ENCODE results near the gene MAGI1. TPM values are rescaled to one million over a fixed set of nuclear protein-coding genes. Genes with fewer than 3 reads are reported as not detected.
"Not testable (repeated sequence)": the region's sequence is repeated elsewhere in the genome, so short reads cannot be mapped to it uniquely, and the experiment has no call there.

Gene MAGI1
- total RNA-seq, 1 donor from 2014 or later = 0.48 TPM

- intact Hi-C loops (cut with micrococcal nuclease) = no loop called here
Observed at GRCh38 chr3:65723011-65723410, 315.7 kb downstream of the MAGI1 start.

GRCh38 chr3:65720989-65721737 lies 317.6 kb downstream of the MAGI1 start:
- intact Hi-C loops (cut with micrococcal nuclease) = no loop called here

GRCh38 chr3:65719639-65720038 lies 319.1 kb downstream of the MAGI1 start:
- intact Hi-C loops (cut with micrococcal nuclease) = not testable (repeated sequence)

GRCh38 chr3:65717676-65718346 lies 320.9 kb downstream of the MAGI1 start:
- intact Hi-C loops (cut with micrococcal nuclease) = no loop called here

- intact Hi-C loops (cut with micrococcal nuclease) = no loop called here
Observed at GRCh38 chr3:65716071-65716751, 322.5 kb downstream of the MAGI1 start.

- intact Hi-C loops (cut with micrococcal nuclease) = no loop called here
Observed at GRCh38 chr3:65714134-65714533, 324.6 kb downstream of the MAGI1 start.

GRCh38 chr3:65713016-65713415 lies 325.7 kb downstream of the MAGI1 start:
- intact Hi-C loops (cut with micrococcal nuclease) = no loop called here

GRCh38 chr3:65712140-65712539 lies 326.6 kb downstream of the MAGI1 start:
- intact Hi-C loops (cut with micrococcal nuclease) = no loop called here

- intact Hi-C loops (cut with micrococcal nuclease) = no loop called here
Observed at GRCh38 chr3:65706776-65707568, 331.7 kb downstream of the MAGI1 start.

GRCh38 chr3:65706301-65706700 lies 332.4 kb downstream of the MAGI1 start:
- intact Hi-C loops (cut with micrococcal nuclease) = no loop called here

GRCh38 chr3:65703820-65704219 lies 334.9 kb downstream of the MAGI1 start:
- intact Hi-C loops (cut with micrococcal nuclease) = no loop called here

GRCh38 chr3:65703026-65703425 lies 335.7 kb downstream of the MAGI1 start:
- intact Hi-C loops (cut with micrococcal nuclease) = no loop called here

- intact Hi-C loops (cut with micrococcal nuclease) = no loop called here
Observed at GRCh38 chr3:65702202-65702601, 336.5 kb downstream of the MAGI1 start.

- intact Hi-C loops (cut with micrococcal nuclease) = no loop called here
Observed at GRCh38 chr3:65701516-65701915, 337.2 kb downstream of the MAGI1 start.

- intact Hi-C loops (cut with micrococcal nuclease) = no loop called here
Observed at GRCh38 chr3:65689436-65689835, 349.3 kb downstream of the MAGI1 start.

GRCh38 chr3:65687741-65688140 lies 351.0 kb downstream of the MAGI1 start:
- intact Hi-C loops (cut with micrococcal nuclease) = no loop called here

GRCh38 chr3:65685621-65686235 lies 353.0 kb downstream of the MAGI1 start:
- intact Hi-C loops (cut with micrococcal nuclease) = no loop called here

GRCh38 chr3:65678516-65678915 lies 360.2 kb downstream of the MAGI1 start:
- intact Hi-C loops (cut with micrococcal nuclease) = no loop called here

- intact Hi-C loops (cut with micrococcal nuclease) = no loop called here
Observed at GRCh38 chr3:65677486-65678010, 361.2 kb downstream of the MAGI1 start.

- intact Hi-C loops (cut with micrococcal nuclease) = no loop called here
Observed at GRCh38 chr3:65676580-65676979, 362.1 kb downstream of the MAGI1 start.

GRCh38 chr3:65675011-65675410 lies 363.7 kb downstream of the MAGI1 start:
- intact Hi-C loops (cut with micrococcal nuclease) = no loop called here

All from T-helper 2 cell treated with Interferon-gamma antibody and Interleukin-4, amounts not matched to agents 100 ng/mL and 5 ng/mL, for 36 hours (primary cell).